IMR-90 (cell line): ENCODE measurements around the gene DUS2.
"Not testable (repeated sequence)": the region's sequence is repeated elsewhere in the genome, so short reads cannot be mapped to it uniquely, and the experiment has no call there.

Source experiments
- BHLHE40 ChIP-seq: fragments of 150-350 bp; IDR thresholded peaks from 2 replicates; pipeline ENCODE4 v1.6.1; 2016; ENCODE audit warnings: mild to moderate bottlenecking, low read depth, low read length
- CTCF ChIP-seq: conservative IDR thresholded peaks from 2 replicates; pipeline ENCODE4 v1.5.1; 2012; ENCODE audit warnings: mild to moderate bottlenecking, low read depth, low read length, improper control_type of control experiment
- MAFK ChIP-seq: IDR thresholded peaks from 2 replicates; pipeline ENCODE4 v1.6.1; 2012; ENCODE audit warnings: low read depth, low read length, improper control_type of control experiment
- MXI1 ChIP-seq: IDR thresholded peaks from 2 replicates; pipeline ENCODE4 v1.6.1; 2012; ENCODE audit warnings: low read depth, mild to moderate bottlenecking, low read length, moderate library complexity, borderline replicate concordance
- NFE2L2 ChIP-seq: fragments of 150-350 bp; IDR thresholded peaks from 2 replicates; pipeline ENCODE4 v1.6.1; 2016; ENCODE audit warnings: low read depth, mild to moderate bottlenecking, low read length
- POLR2A ChIP-seq: IDR thresholded peaks from 2 replicates; pipeline ENCODE4 v1.6.1; 2012; ENCODE audit warnings: mild to moderate bottlenecking, low read depth, low read length
- RAD21 ChIP-seq: IDR thresholded peaks from 2 replicates; pipeline ENCODE4 v1.6.1; 2012; ENCODE audit warnings: low read length, improper control_type of control experiment
- RFX5 ChIP-seq: IDR thresholded peaks from 2 replicates; pipeline ENCODE4 v1.8.0; 2012; ENCODE audit warnings: low read depth, mild to moderate bottlenecking, low read length, moderate library complexity

DNA sequence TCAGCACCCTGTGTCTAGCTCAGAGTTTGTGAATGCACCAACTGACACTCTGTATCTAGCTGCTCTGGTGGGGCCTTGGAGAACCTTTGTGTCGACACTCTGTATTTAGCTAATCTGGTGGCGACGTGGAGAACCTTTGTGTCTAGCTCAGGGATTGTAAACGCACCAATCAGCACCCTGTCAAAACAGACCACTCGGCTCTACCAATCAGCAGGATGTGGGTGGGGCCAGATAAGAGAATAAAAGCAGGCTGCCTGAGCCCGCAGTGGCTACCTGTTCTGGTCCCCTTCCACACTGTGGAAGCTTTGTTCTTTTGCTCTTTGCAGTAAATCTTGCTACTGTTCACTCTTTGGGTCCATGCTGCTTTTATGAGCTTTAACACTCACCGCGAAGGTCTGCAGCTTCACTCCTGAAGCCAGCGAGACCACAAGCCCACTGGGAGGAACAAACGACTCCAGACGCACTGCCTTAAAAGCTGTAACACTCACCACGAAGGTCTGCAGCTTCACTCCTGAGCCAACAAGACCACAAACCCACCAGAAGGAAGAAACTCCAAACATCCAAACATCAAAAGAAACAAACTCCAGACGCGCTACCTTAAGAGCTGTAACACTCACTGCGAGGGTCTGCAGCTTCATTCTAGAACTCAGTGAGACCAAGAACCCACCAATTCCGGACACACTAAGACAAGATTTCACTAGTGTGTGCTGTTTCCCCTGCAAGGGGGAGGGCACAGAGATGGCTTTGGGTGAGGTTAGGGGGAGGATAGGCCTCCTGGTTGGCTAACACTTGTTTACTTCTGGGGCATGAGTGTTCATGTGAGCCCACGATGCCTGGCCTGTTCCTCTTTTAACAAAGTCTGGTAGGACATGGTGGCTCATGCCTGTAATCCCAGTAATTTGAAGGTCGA is 24.1 kb upstream of the DUS2 start, which contains the start of gene DPEP2:
- TF ChIP-seq CTCF, POLR2A, RAD21, BHLHE40, MAFK, NFE2L2, MXI1, RFX5: not testable (repeated sequence)
